Activated CD4-positive, CD25-positive, alpha-beta regulatory T cell treated with anti-CD3 and anti-CD28 coated beads, Interleukin-2, amount 50 U/mL, for 16 hours (primary cell): ENCODE measurements around the gene COG2.

Experiments used
- DNase-seq: peaks from one replicate; pipeline ENCODE4 v3.0.0-alpha.2; 2020; ENCODE audit warnings: low read depth, low spot score

COG2 gene

GRCh38 chr1:230701895-230702768 lies 59.9 kb downstream of the COG2 start:
- no peak for DNase-seq

DNA sequence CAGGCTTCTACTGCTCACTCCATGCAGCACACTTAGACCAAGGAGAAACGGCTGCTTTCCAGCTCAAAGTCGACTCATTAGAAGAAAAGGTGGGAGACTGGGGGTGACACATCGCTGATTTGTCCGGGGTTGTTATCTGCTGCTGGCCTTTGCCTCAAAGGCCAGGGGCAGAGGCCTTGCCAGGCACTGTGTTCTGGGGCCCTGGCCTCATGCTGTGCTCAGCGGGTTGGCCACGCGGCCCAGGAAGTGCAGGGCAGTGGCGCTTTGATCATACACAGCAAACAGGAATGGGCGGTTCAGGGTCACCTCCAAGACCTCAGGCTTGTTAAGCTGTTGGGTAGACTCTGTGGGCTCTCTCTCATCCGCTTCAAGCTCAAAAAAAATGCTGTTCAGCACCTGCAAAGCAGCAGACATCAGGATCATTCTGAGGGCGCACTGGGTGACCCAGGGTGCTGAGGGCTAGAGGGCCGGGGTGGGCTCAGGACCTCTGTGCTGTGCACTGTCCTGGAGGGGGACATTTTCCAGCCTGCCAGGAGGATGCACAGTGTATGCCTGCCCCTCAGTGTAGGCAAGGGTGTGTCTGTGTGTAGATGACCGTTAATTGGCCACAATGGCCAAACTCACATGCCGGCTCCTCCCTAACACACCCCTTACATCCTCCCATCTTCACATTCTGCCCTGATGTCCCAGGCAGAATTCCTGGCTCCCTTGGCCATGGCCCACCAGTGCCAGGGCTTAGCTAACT lies 60.8 kb downstream of the COG2 start:
- no peak for DNase-seq

GRCh38 chr1:230703679-230704385 lies 61.6 kb downstream of the COG2 start:
- DNase-seq = no peak

DNA sequence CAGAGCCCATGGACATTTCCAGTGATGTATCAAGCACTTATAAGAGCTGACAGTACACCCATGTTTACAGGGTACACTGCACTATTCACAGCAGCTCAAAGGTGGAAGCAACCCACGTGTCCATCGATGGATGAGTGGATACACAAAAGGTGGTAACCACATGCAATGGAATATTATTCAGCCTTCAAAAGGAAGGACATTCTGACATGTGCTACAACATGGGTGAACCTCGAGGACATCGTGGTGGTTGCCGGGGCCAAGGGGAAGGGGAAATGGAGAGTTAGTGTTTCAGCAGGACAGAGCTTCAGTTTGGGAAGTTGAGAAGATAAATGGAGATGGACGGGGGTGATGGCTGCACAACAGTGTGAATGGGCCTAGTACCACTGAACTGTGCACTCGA lies 62.5 kb downstream of the COG2 start:
- DNase-seq = no peak

GRCh38 chr1:230705289-230706019 lies 63.2 kb downstream of the COG2 start:
- DNase-seq = no peak

DNA sequence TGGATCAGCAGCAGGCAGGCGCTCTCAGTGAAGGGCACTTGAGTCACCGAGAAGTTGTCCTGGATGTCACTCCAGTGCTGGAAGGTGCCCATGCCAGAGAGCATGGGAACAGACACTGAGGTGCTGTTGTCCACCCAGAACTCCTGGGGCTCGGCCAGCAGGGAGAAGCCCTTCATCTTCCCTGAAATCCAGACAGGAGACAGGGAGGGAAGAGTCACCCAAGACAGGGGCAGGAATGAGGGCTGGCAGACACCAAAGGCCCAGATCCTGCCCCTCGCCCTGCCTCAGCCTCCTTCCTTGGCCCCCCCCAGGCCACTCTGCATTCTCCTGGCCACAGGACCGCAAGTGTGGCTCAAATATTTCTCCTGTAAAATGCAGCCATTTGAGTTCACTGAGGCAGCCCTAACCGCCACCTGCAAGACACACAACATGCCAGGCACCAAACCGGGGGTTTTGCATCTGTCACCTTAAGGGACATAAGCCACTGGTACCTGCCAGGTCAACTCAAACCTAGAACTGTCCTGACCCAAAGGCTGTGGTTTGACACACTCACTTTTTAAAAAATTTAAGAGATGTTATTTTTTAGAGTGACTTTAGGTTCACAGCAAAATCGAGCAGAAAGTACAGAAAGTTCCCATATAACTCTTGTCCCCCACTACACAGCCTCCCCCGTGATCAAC lies 63.9 kb downstream of the COG2 start:
- no peak for DNase-seq

DNA sequence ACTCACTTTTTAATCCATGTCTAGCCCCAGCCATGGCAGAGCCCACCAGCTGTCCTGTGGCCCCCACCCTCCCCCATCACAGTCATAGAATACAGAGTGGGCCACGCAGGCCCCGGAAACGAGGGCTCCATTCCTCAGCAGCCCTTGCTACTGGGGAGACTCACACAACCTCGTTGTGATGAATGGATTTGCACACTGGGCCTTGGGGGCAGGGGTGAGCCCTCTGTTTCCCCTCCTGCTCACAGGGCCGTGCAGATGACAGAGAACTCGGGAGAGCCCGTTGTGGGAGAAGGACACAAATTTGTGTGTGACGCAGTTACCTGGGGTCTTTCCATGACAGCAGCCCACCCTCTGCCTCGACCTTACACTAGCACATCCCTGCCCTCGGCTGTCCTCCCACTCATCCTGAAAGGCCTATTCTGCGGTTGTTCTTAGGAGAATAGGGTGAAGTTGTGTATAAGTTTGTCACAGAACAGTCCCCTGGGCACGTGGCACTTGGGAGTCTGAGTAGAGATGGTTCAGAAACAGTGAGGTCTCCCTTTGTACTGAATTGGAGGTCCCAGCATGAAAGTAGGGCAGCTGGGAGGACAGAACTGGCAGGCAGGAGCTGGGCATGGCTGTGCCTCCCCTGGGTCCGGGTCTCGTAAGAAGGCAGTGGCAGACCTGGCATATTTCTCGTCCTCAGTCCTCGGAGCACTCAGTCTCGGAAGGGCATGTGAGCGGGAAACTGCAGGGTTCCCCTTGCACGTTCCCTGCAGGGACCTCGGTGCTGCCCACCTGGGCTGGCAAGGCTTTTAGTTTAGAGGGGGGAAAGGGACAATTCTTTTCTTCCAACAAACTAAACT lies 64.8 kb downstream of the COG2 start:
- no peak for DNase-seq

- no peak for DNase-seq
Observed at GRCh38 chr1:230707732-230708630, 65.7 kb downstream of the COG2 start.

GRCh38 chr1:230708631-230709580 lies 66.6 kb downstream of the COG2 start:
- no peak for DNase-seq

DNA sequence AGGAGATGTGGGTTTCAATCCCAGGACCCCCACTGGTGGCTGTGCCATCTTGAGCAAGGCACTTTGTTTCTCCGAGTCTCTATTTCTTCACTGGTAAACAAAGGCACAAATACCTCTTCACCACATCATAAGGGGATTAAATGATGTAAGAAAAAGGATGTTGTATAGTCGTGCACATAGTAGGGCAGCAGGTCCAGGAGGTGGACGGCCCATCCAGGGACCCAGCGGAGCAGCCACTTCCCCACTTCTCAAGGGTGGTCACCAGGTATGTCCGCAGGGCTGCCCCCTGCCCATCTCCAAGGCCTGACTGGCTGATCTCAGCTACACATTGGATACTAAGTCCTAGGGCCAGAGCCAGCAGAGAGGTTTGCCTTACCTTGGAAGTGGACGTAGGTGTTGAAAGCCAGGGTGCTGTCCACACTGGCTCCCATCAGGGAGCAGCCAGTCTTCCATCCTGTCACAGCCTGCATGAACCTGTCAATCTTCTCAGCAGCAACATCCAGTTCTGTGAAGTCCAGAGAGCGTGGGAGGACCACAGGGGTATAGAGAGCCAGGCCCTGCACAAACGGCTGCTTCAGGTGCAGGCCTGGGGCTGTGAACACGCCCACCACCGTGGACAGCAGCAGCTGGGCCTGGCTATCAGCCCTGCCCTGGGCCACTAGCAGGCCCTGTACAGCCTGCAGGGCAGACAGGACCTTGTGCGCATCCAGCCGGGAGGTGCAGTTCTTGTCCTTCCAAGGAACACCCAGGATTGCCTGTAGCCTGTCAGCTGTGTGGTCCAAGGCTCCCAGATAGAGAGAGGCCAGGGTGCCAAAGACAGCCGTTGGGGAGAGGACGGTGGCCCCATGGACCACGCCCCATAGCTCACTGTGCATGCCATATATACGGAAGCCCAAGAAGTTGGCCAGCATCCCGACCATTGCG lies 67.6 kb downstream of the COG2 start:
- no peak for DNase-seq

- no peak for DNase-seq
Observed at GRCh38 chr1:230710543-230710904, 68.2 kb downstream of the COG2 start.

DNA sequence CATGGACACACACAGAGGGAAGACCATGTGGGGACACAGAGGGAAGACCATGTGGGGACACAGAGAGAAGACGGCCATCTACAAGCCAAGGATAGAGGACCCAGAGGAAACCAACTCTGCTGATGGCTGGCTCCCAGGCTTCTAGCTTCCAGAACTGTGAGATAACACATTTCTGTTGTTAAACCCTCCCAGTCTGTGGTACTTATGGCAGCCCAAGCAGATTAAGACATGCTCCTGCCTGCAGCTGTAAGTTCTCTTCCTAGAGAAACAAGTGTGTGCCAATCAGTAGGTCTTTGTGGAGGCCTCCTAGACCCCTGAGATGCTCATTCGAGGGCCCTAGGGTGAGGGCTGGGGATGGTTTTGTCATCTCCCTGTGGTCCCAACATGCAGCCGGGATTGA lies 69.0 kb downstream of the COG2 start:
- DNase-seq = no peak

- no peak for DNase-seq
Observed at GRCh38 chr1:230712470-230712942, 70.2 kb downstream of the COG2 start.

DNA sequence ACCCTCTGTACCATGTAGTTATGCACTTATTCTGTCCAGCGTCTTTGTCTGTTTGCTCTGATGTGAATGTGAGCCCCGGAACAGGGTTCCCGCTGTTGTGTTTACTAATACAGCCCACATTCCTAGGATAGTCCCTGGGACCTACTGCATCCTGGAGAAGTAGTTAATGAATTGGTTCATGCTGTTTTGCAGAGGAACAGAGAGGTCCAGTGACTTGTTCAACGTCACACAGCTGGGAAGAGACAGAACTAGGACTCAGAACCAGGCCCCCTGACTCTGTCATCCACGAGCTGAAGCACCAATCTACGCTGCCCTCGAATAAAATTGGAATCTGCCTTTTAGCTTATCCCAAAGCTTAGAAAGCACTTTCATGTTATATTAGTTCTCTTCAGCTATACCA lies 70.9 kb downstream of the COG2 start:
- no peak for DNase-seq

GRCh38 chr1:230713547-230713914 lies 71.2 kb downstream of the COG2 start:
- DNase-seq = no peak

- DNase-seq = no peak
Observed at GRCh38 chr1:230713915-230714764, 71.9 kb downstream of the COG2 start, which contains the start of gene AGT. Gene AGT, minus strand, starts transcription at chr1:230714122. Its CDS starts 3,299 bp downstream, at chr1:230710823.
